Panc1 (cell line): ENCODE results near the gene TMEM121B. TPM values are rescaled to one million over a fixed set of nuclear protein-coding genes. Genes with fewer than 3 reads are reported as not detected.

Experiments used
- ATAC-seq: fragments of 200-7000 bp; cut with Tn5 transposase; 2 replicates; pipeline ENCODE4 v1.9.1; 2020; ENCODE audit warnings: mild to moderate bottlenecking, moderate library complexity
- BruUV-seq: library from RNA; stranded (reverse); fragments of 400-500 nt; replicated peaks from 2 replicates; lab custom pipeline; 2021; lab: Mats Ljungman, UMichigan
- CTCF ChIA-PET: fragments of 300-600 bp; sonication (Branson Sonifier 250); formaldehyde crosslinking; loops from one replicate; lab custom pipeline; 2022; ENCODE audit warnings: antibody characterized with exemption; lab: Charles Lee
- POLR2A ChIA-PET: fragments of 300-600 bp; sonication (Branson Sonifier 250); formaldehyde crosslinking; loops from one replicate; lab custom pipeline; 2022; ENCODE audit warnings: antibody characterized with exemption; lab: Charles Lee
- DNase-seq: peaks from one replicate; pipeline ENCODE4 v3.0.0-alpha.2; 2010; ENCODE audit warnings: low read depth, low spot score
- H3K27ac ChIP-seq: 2 replicates; pipeline ENCODE4 v1.5.1; 2011; ENCODE audit warnings: mild to moderate bottlenecking, low read length, inconsistent platforms
- H3K27me3 ChIP-seq: fragments of 200-500 bp; sonication (Bioruptor generic); 2 replicates; pipeline ENCODE4 v1.6.0; 2014; ENCODE audit warnings: low read length, inconsistent platforms; ENCODE audit not compliant: control insufficient read depth, insufficient read depth
- H3K36me3 ChIP-seq: fragments of 200-500 bp; sonication (Bioruptor generic); 2 replicates; pipeline ENCODE4 v1.5.1; 2014; ENCODE audit warnings: inconsistent platforms, mild to moderate bottlenecking, low read length, moderate library complexity; ENCODE audit not compliant: control insufficient read depth, insufficient read depth
- H3K4me1 ChIP-seq: 2 replicates; pipeline ENCODE4 v1.5.1; 2011; ENCODE audit warnings: inconsistent platforms, mild to moderate bottlenecking, low read length, moderate library complexity; ENCODE audit not compliant: control insufficient read depth, insufficient read depth
- H3K4me3 ChIP-seq, 2 experiments: 2 replicates each; pipeline ENCODE4 v1.5.1; 2011 to 2012; ENCODE audit warnings: low read depth in 2 of 2, low read length in 2 of 2, mild to moderate bottlenecking in 2 of 2, inconsistent platforms in 1 of 2, moderate library complexity in 1 of 2
- H3K9me3 ChIP-seq: fragments of 200-500 bp; sonication (Bioruptor generic); 2 replicates; pipeline ENCODE4 v1.5.1; 2014; ENCODE audit warnings: low read depth, mild to moderate bottlenecking, inconsistent platforms, low read length, moderate library complexity; ENCODE audit not compliant: control insufficient read depth, insufficient read depth
- CTCF ChIP-seq: fragments of 450-650 bp; IDR thresholded peaks from 2 replicates; pipeline ENCODE4 v1.5.1; 2017; ENCODE audit warnings: mild to moderate bottlenecking
- POLR2AphosphoS5 ChIP-seq: IDR thresholded peaks from 2 replicates; pipeline ENCODE4 v1.6.1; 2012; ENCODE audit warnings: mild to moderate bottlenecking, low read depth, low read length, moderate library complexity
- SIN3A ChIP-seq: IDR thresholded peaks from 2 replicates; pipeline ENCODE4 v1.6.1; 2012; ENCODE audit warnings: low read depth, mild to moderate bottlenecking, low read length, moderate library complexity, borderline replicate concordance; ENCODE audit not compliant: insufficient read depth
- TCF7L2 ChIP-seq: IDR thresholded peaks from 2 replicates; pipeline ENCODE4 v1.6.1; 2011; ENCODE audit warnings: mild to moderate bottlenecking, low read depth, low read length, inconsistent platforms
- in situ Hi-C: cut with HindIII; loops from 2 replicates; pipeline ENCODE4 v1.10.0; 2016; ENCODE audit warnings: low sequenced_read_pairs, low pct_unique_long_range_greater_than_20kb
- intact Hi-C: fragments of 100-400 bp; cut with micrococcal nuclease; formaldehyde crosslinking; loops from one replicate; pipeline ENCODE4 v1.10.0; 2022; ENCODE audit not compliant: unreplicated experiment
- total RNA-seq: library from RNA; stranded (reverse); gene quantifications from one replicate; pipeline ENCODE4 v1.2.1, GENCODE V29; 2021; ENCODE audit not compliant: unreplicated experiment
- TF ChIP-seq, protein P1 (sequence below), 2 experiments: IDR thresholded peaks; 2 replicates each; pipeline ENCODE4 v1.6.1; 2011 to 2012; ENCODE audit warnings: low read depth in 2 of 2, control low read depth in 1 of 2, low read length in 1 of 2, mild to moderate bottlenecking in 1 of 2, moderate library complexity in 1 of 2; ENCODE audit not compliant: insufficient read depth in 1 of 2

The TMEM121B gene
- total RNA-seq, 1 experiment from 2014 or later = 0.44 TPM

DNA sequence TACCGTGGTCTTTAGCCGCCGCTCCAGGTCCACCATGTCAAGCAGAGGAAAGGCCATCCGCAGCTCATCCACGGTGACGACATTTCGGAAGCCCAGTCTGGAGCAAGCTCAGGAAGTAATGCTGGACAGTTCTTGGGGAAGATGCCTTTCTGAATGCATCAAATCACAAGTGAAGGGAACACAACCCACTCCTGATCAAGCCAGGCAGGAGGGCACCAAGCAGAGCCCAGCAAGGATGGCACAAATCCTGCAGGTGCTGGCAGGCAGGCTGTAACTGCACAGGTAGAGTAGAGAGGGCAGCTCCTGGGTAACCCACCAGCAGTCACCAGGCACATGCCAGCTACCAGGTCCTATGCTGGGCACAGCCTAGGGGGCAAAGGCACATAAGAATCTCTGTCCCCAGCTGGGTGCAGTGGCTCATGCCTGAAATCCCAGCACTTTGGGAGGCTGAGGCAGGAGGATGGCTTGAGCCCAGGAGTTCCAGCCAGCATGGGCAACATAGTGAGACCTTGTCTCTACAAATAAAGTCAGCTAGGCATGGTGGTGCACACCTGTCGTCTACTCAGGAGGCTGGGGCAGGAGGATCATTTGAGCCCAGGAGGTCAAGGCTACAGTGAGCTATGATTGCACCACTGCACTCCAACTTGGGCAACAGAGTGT is 24.0 kb upstream of the TMEM121B start:
- no peaks in the 10 kb centered on the region for H3K9me3 ChIP-seq

GRCh38 chr22:17143826-17144225 is 22.7 kb upstream of the TMEM121B start:
- H3K27me3 ChIP-seq = no peaks in the 10 kb centered on the region
- no peaks in the 10 kb centered on the region for H3K4me1 ChIP-seq
- no peak overlapping the region for H3K27ac ChIP-seq
- no peak for TF ChIP-seq SIN3A
- TF ChIP-seq TCF7L2 = no peak
- TF ChIP-seq POLR2AphosphoS5 = no peak
- TF ChIP-seq CTCF = no peak
- TF ChIP-seq, protein P1, sequence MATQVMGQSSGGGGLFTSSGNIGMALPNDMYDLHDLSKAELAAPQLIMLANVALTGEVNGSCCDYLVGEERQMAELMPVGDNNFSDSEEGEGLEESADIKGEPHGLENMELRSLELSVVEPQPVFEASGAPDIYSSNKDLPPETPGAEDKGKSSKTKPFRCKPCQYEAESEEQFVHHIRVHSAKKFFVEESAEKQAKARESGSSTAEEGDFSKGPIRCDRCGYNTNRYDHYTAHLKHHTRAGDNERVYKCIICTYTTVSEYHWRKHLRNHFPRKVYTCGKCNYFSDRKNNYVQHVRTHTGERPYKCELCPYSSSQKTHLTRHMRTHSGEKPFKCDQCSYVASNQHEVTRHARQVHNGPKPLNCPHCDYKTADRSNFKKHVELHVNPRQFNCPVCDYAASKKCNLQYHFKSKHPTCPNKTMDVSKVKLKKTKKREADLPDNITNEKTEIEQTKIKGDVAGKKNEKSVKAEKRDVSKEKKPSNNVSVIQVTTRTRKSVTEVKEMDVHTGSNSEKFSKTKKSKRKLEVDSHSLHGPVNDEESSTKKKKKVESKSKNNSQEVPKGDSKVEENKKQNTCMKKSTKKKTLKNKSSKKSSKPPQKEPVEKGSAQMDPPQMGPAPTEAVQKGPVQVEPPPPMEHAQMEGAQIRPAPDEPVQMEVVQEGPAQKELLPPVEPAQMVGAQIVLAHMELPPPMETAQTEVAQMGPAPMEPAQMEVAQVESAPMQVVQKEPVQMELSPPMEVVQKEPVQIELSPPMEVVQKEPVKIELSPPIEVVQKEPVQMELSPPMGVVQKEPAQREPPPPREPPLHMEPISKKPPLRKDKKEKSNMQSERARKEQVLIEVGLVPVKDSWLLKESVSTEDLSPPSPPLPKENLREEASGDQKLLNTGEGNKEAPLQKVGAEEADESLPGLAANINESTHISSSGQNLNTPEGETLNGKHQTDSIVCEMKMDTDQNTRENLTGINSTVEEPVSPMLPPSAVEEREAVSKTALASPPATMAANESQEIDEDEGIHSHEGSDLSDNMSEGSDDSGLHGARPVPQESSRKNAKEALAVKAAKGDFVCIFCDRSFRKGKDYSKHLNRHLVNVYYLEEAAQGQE (IDR thresholded peaks at IDR 0.05; ENCODE audit: insufficient read depth in 1 of 2, low read depth in 2 of 2, low read length in 1 of 2) = no peak
- ChIA-PET POLR2A (no interaction called here), CTCF (interaction anchor here (0.8 kb wide), 1 partner anchor 242 kb away, joined by 4 read pairs; no protein-coding TSS in a partner anchor)
- in situ Hi-C loops = no loop called here
- H3K9me3 ChIP-seq = no peaks in the 10 kb centered on the region
- no peak for DNase-seq
- H3K4me3 ChIP-seq = no peak overlapping the region
- intact Hi-C loops = no loop called here
- ATAC-seq = no peak
- no TSS peak for BruUV-seq
- H3K36me3 ChIP-seq = peaks cover 2% of the 10 kb centered on the region; the same call in 1 of the 2 replicates

More for the DNA sequence above, 24.0 kb upstream of the TMEM121B start:
- POLR2A ChIA-PET = no interaction called here
- H3K27me3 ChIP-seq = no peaks in the 10 kb centered on the region
- H3K36me3 ChIP-seq = peaks cover 2% of the 10 kb centered on the region; the same call in 1 of the 2 replicates
- ATAC-seq = no peak
- CTCF ChIA-PET = no interaction called here
- in situ Hi-C loops = no loop called here
- intact Hi-C loops = no loop called here
- TF ChIP-seq SIN3A = no peak
- no peak for TF ChIP-seq CTCF
- no peak for TF ChIP-seq POLR2AphosphoS5
- TF ChIP-seq TCF7L2 = no peak
- TF ChIP-seq, protein P1 (IDR thresholded peaks at IDR 0.05; ENCODE audit: insufficient read depth in 1 of 2, low read depth in 2 of 2, low read length in 1 of 2) = no peak
- no peak overlapping the region for H3K27ac ChIP-seq
- no peak for DNase-seq
- BruUV-seq = no TSS peak
- H3K4me1 ChIP-seq = no peaks in the 10 kb centered on the region
- H3K4me3 ChIP-seq = no peak overlapping the region
